Left ventricle myocardium superior (tissue), 1 donor: ENCODE measurements around the gene TRANK1. TPM values are rescaled to one million over a fixed set of nuclear protein-coding genes. Genes with fewer than 3 reads are reported as not detected.
"Not testable (repeated sequence)": the region's sequence is repeated elsewhere in the genome, so short reads cannot be mapped to it uniquely, and the experiment has no call there.

Experiments used
- ATAC-seq: fragments of 200-7000 bp; cut with Tn5 transposase; one replicate; pipeline ENCODE4 v1.9.1; 2020; ENCODE audit warnings: mild to moderate bottlenecking, moderate library complexity
- DNase-seq: peaks from one replicate; pipeline ENCODE4 v3.0.0-alpha.2; 2020
- intact Hi-C: fragments of 100-400 bp; cut with micrococcal nuclease; formaldehyde crosslinking; loops from one replicate; pipeline ENCODE4 v1.11.0; 2022
- total RNA-seq: library from RNA; stranded (reverse); fragmentation: NEBNext Ultra II Directional; extraction: Animal tissue kit (Norgen Biotek cat#: 25700); gene quantifications from one replicate; pipeline ENCODE4 v1.2.1, GENCODE V29; 2021
- donor health status: DM: no; HTN: yes; CAD: no; lungs with severe emphysema.

TRANK1 gene
- total RNA-seq, 1 donor from 2014 or later, result 6.6 TPM

- ATAC-seq (no peak), DNase-seq (no peak)
- intact Hi-C loops, result no loop called here
Measured at GRCh38 chr3:36901588-36901987, 43.3 kb downstream of the TRANK1 start.

GRCh38 chr3:36900474-36901443, 44.1 kb downstream of the TRANK1 start:
- intact Hi-C loops, result no loop called here
- ATAC-seq (no peak), DNase-seq (no peak)

DNA sequence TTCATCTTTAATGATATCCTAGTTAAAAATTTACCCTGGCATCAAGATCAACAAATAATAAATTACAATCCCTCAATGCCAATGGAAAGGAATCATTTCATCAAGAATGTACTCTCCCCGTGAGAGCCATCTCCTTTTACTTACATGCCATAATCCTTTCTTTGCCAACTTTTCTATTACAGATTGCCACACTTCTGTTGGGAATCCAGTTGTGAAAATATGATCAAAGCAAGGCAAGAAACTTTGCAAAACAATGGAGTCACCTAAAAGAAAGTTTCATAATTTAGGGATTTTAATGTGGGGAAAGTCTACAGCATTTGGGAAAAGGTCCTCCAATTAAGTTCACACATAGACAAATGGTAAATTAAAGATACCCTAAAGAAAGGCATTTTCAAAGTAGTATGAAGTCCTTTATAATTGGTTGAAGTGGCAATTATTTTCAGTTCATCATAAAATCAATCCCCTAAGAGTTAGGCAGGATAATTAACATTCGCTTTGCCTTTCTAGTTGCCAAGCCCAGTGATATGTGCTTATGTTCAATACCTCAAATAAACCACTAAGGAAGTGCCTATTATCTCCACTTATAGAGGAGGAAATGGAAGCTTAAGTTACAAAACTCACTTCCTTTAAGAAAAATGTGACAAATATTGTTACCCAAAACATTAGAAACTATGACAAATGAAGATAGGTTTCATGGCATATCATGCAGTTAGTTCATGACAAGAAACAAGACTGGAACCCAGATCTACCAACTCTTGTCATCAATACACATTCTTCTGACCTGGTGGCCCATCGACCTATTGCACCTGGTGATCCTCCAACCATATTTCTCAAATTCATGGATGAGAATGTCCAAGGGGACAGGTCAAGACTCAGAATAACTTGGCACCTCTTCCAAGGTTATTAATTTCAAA, 49.1 kb downstream of the TRANK1 start:
- intact Hi-C loops, result no loop called here
- DNase-seq (no peak), ATAC-seq (no peak)

GRCh38 chr3:36894914-36895313, 49.9 kb downstream of the TRANK1 start:
- intact Hi-C loops, result no loop called here
- DNase-seq (no peak), ATAC-seq (no peak)

- no peak for ATAC-seq
- DNase-seq, result no peak
- intact Hi-C loops, result no loop called here
Measured at GRCh38 chr3:36893826-36894225, 51.0 kb downstream of the TRANK1 start.

GRCh38 chr3:36893137-36893557, 51.7 kb downstream of the TRANK1 start:
- ATAC-seq, result peak; percentile 84
- intact Hi-C loops, result no loop called here
- no peak for DNase-seq

GRCh38 chr3:36892457-36893136, 52.3 kb downstream of the TRANK1 start:
- intact Hi-C loops, result no loop called here
- no peak for ATAC-seq
- DNase-seq, result no peak

DNA sequence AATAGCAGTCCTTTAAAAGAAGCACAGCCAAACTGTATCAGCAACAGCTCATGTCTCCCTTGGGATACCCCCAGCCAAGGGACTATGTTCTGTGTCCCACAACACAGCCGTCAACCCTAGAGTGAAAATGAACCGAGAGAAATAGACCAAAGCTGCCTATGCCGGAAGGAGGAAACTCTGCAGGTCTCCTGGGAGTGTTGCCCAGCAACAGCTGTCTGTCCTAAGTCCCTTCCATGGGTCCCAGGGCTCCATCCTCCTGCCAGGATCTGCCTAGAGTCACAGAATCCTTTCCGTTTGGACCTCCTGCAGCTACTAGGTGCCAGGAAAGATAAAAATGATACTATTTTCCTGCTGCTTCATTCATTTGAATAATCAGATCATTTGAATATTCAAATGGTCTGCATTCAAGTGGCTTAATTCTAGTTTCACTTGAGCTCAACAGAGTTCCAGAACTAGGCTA, 53.1 kb downstream of the TRANK1 start:
- intact Hi-C loops, result no loop called here
- peak; percentile 61 for DNase-seq
- peak; percentile 77 for ATAC-seq

GRCh38 chr3:36891097-36891496, 53.8 kb downstream of the TRANK1 start:
- DNase-seq, ATAC-seq, intact Hi-C loops: not testable (repeated sequence)

- ATAC-seq (no peak), DNase-seq (no peak)
- intact Hi-C loops, result no loop called here
Measured at GRCh38 chr3:36890261-36890660, 54.6 kb downstream of the TRANK1 start.

GRCh38 chr3:36881735-36882134, 63.1 kb downstream of the TRANK1 start:
- intact Hi-C loops, result no loop called here
- DNase-seq (no peak), ATAC-seq (no peak)

GRCh38 chr3:36879842-36880241, 65.0 kb downstream of the TRANK1 start:
- intact Hi-C loops, ATAC-seq, DNase-seq: not testable (repeated sequence)

DNA sequence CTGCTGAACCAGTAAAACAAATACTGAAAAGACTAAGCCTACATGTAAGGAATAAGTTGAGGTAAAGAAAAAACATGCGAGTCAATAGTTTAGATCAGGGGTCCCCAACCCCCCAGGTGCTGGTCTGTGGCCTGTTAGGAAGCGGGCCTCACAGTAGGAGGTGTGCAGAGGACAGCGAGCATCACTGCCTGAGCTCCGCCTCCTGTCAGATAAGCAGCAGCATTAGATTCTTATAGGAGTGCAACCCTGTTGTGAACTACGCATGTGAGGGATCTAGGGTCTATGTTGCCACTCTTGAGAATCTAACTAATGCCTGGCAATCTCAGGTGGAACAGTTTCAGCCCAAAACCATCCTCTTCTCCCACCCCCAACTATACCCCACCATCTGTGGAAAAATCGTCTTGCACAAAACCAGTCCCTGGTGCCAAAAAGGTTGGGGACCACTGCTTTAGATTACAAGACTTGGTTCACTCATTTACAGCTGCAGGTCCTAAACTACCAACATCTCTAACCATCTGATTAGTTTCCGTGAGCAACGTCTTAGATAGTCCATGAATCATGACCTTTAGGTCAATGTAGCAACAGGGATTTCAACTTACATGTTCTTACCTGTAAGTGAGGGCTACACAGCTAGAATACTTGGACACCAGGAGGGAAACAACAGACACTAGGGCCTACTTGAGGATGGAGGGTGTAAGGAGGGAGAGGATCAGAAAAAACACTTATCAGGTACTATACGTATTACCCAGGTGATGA, 66.7 kb downstream of the TRANK1 start:
- DNase-seq, result no peak
- ATAC-seq, result no peak
- intact Hi-C loops, result no loop called here

- ATAC-seq, result peak; percentile 19
- intact Hi-C loops, result no loop called here
- DNase-seq, result no peak
Measured at GRCh38 chr3:36876181-36876936, 68.5 kb downstream of the TRANK1 start.

DNA sequence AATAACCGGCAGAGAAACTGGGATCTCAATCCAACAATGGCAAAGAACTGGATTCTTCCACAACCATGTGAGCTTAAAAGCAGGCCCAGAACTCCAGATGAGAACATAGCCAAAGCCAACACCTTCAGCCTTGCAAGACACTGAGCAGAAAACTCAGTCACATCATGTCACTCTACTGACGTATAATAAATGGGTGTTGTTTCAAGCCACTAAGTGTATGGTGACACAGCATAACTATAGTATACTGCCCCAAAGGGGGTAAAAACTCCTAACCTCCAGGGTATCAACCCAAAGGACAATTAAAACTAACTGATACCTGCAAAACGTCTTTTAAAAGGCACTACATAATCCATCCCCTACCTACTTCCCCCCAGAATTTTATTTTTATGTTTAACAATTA, 69.5 kb downstream of the TRANK1 start:
- DNase-seq, result no peak
- intact Hi-C loops, result no loop called here

DNA sequence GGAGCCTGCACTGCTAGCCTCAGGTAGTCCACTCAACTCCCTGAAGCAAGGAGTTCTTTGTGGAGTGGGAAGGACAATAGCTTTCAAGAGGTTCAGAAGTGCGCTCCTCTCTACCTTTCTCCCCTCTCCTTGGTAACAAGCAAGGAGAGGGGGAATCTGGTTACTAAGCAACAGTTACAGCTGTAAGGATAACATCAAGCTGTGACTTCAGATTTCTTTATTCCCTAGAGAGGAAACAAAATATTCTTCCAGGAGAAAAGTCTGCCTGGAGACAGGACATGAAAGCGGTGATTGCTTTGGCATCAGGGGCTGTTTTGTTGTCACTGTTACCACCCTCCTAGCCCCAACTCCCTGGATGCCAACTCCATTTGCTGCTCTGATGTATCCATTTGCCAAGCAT, 70.4 kb downstream of the TRANK1 start:
- intact Hi-C loops, result no loop called here
- DNase-seq (no peak), ATAC-seq (no peak)

More for the DNA sequence above, 69.5 kb downstream of the TRANK1 start:
- ATAC-seq, result no peak

- DNase-seq (no peak), ATAC-seq (no peak)
- intact Hi-C loops, result no loop called here
Measured at GRCh38 chr3:36871379-36872126, 73.3 kb downstream of the TRANK1 start.
